GM23338 (cell line): ENCODE measurements around the gene FAM32A. TPM values are rescaled to one million over a fixed set of nuclear protein-coding genes. Genes with fewer than 3 reads are reported as not detected.

Experiments used
- ATAC-seq: fragments of 200-7000 bp; cut with Tn5 transposase; 3 replicates; pipeline ENCODE4 v1.9.1; 2020
- DNase-seq: peaks from one replicate; pipeline ENCODE4 v3.0.0-alpha.2; 2015; ENCODE audit warnings: low spot score
- H2AFZ ChIP-seq: fragments of 200-600 bp; sonication (generic); 2 replicates; pipeline ENCODE4 v1.8.0; 2016; ENCODE audit warnings: antibody characterized with exemption, mild to moderate bottlenecking, moderate library complexity
- H3F3A ChIP-seq: fragments of 200-600 bp; sonication (generic); replicated peaks from 2 replicates; pipeline ENCODE4 v1.8.0; 2017; ENCODE audit warnings: antibody characterized with exemption, mixed run types, low read depth
- H3K27ac ChIP-seq: fragments of 200-600 bp; sonication (generic); 2 replicates; pipeline ENCODE4 v1.6.1; 2016; ENCODE audit warnings: low read depth
- H3K27me3 ChIP-seq: fragments of 200-600 bp; sonication (generic); 2 replicates; pipeline ENCODE4 v1.8.0; 2016; ENCODE audit warnings: mild to moderate bottlenecking, mixed run types, moderate library complexity; ENCODE audit not compliant: insufficient read depth
- H3K36me3 ChIP-seq: fragments of 200-600 bp; sonication (generic); 2 replicates; pipeline ENCODE4 v1.8.0; 2016; ENCODE audit warnings: mild to moderate bottlenecking; ENCODE audit not compliant: insufficient read depth
- H3K4me1 ChIP-seq: fragments of 200-600 bp; sonication (generic); 2 replicates; pipeline ENCODE4 v1.8.0; 2016; ENCODE audit warnings: mild to moderate bottlenecking, moderate library complexity; ENCODE audit not compliant: insufficient read depth
- H3K4me2 ChIP-seq: fragments of 200-600 bp; sonication (generic); 2 replicates; pipeline ENCODE4 v1.7.1; 2017; ENCODE audit warnings: mixed run types
- H3K4me3 ChIP-seq: fragments of 200-600 bp; sonication (generic); 2 replicates; pipeline ENCODE4 v1.6.1; 2016; ENCODE audit warnings: mixed run types
- H3K79me2 ChIP-seq: fragments of 200-600 bp; sonication (generic); replicated peaks from 2 replicates; pipeline ENCODE4 v1.8.0; 2017; ENCODE audit warnings: mild to moderate bottlenecking; ENCODE audit not compliant: insufficient read depth
- H3K9me2 ChIP-seq: fragments of 200-600 bp; sonication (generic); 2 replicates; pipeline ENCODE4 v1.8.0; 2017; ENCODE audit not compliant: insufficient read depth
- H4K20me1 ChIP-seq: fragments of 200-600 bp; sonication (generic); replicated peaks from 2 replicates; pipeline ENCODE4 v1.8.0; 2017; ENCODE audit warnings: mild to moderate bottlenecking; ENCODE audit not compliant: insufficient read depth
- H3K27ac Mint-ChIP-seq: 2 replicates; pipeline ENCODE4 v1.8.0; 2020; ENCODE audit warnings: inconsistent platforms, mild to moderate bottlenecking, moderate library complexity, mixed read lengths
- H3K27me3 Mint-ChIP-seq: 3 replicates; pipeline ENCODE4 v1.8.0; 2022; ENCODE audit warnings: low read depth, mild to moderate bottlenecking, moderate library complexity, mixed read lengths, inconsistent platforms; ENCODE audit not compliant: insufficient read depth, poor library complexity
- H3K36me3 Mint-ChIP-seq: 3 replicates; pipeline ENCODE4 v1.8.0; 2021; ENCODE audit warnings: low read depth, mild to moderate bottlenecking, inconsistent platforms, moderate library complexity, mixed read lengths
- H3K4me1 Mint-ChIP-seq: 3 replicates; pipeline ENCODE4 v1.8.0; 2020; ENCODE audit warnings: mild to moderate bottlenecking, inconsistent platforms, mixed read lengths
- H3K4me3 Mint-ChIP-seq: 3 replicates; pipeline ENCODE4 v1.8.0; 2021; ENCODE audit warnings: moderate library complexity, mild to moderate bottlenecking, inconsistent platforms, mixed read lengths
- H3K9me3 Mint-ChIP-seq: 3 replicates; pipeline ENCODE4 v1.8.0; 2020; ENCODE audit warnings: moderate library complexity, mild to moderate bottlenecking, inconsistent platforms, mixed read lengths
- ETS1 ChIP-seq: IDR thresholded peaks from 2 replicates; pipeline ENCODE4 v1.6.1; 2016; ENCODE audit warnings: antibody characterized with exemption
- EZH2phosphoT487 ChIP-seq: fragments of 200-600 bp; sonication (generic); IDR thresholded peaks from one replicate; pipeline ENCODE4 v1.8.1; 2018; ENCODE audit warnings: antibody characterized with exemption; ENCODE audit not compliant: unreplicated experiment
- JUNB ChIP-seq: IDR thresholded peaks from one replicate; pipeline ENCODE4 v1.6.1; 2016; ENCODE audit warnings: antibody characterized with exemption; ENCODE audit not compliant: unreplicated experiment
- NANOG ChIP-seq: IDR thresholded peaks from 2 replicates; pipeline ENCODE4 v1.6.1; 2016; ENCODE audit warnings: antibody characterized with exemption, borderline replicate concordance
- REST ChIP-seq: IDR thresholded peaks from one replicate; pipeline ENCODE4 v1.6.1; 2018; ENCODE audit warnings: antibody characterized with exemption; ENCODE audit not compliant: unreplicated experiment
- STAT1 ChIP-seq: IDR thresholded peaks from one replicate; pipeline ENCODE4 v1.6.1; 2016; ENCODE audit warnings: antibody characterized with exemption; ENCODE audit not compliant: unreplicated experiment
- ZNF114 ChIP-seq: fragments of 250-450 bp; sonication (Bioruptor Pico); IDR thresholded peaks from 2 replicates; pipeline ENCODE4 v1.5.0; 2020; ENCODE audit warnings: mild to moderate bottlenecking, moderate library complexity
- polyA plus RNA-seq: library from polyadenylated mRNA; unstranded; fragments of >200 nt; fragmentation: Nextera tagmentation; extraction: Ambion mirVana; gene quantifications from 2 replicates; pipeline ENCODE4 v1.2.1, GENCODE V29; 2016
- total RNA-seq: library from RNA; depleted of rRNA; stranded (reverse); fragments of >200 nt; shearing (Covaris generic); gene quantifications from 2 replicates; pipeline ENCODE4 v1.2.3, GENCODE V29; 2014

The FAM32A gene
- total and polyA plus RNA-seq, 2 experiments from 2014 or later = 58.2 to 67.3 TPM

- TF ChIP-seq NANOG (no peak), REST (no peak), ZNF114 (no peak), ETS1 (no peak), STAT1 (no peak), EZH2phosphoT487 (no peak)
Measured at GRCh38 chr19:16155128-16155527, 30.1 kb upstream of the FAM32A start (continued).

GRCh38 chr19:16156904-16157303 is 28.3 kb upstream of the FAM32A start:
- no peaks in the 10 kb centered on the region; the same call in 2 of the 3 replicates for H3K36me3 Mint-ChIP-seq

More at GRCh38 chr19:16156904-16157303, 28.3 kb upstream of the FAM32A start:
- no peaks in the 10 kb centered on the region for H3K4me1 Mint-ChIP-seq
- peaks cover 11% of the 10 kb centered on the region for H3K27me3 Mint-ChIP-seq
- no peak overlapping the region for H3K4me2 ChIP-seq
- no peak overlapping the region for H2AFZ ChIP-seq
- no peak overlapping the region for H3K27ac Mint-ChIP-seq
- no peaks in the 10 kb centered on the region for H3K4me1 ChIP-seq
- no peak overlapping the region for H3K4me3 Mint-ChIP-seq
- no peaks in the 10 kb centered on the region for H3K27me3 ChIP-seq
- H4K20me1 ChIP-seq = no peaks in the 10 kb centered on the region
- H3K4me3 ChIP-seq = no peak overlapping the region
- no peaks in the 10 kb centered on the region for H3K79me2 ChIP-seq
- no peaks in the 10 kb centered on the region for H3K9me2 ChIP-seq
- H3K27ac ChIP-seq = no peak overlapping the region
- no peak for ATAC-seq
- H3F3A ChIP-seq = no peaks in the 10 kb centered on the region
- TF ChIP-seq NANOG = no peak
- TF ChIP-seq JUNB = no peak
- no peak for TF ChIP-seq REST
- no peak for TF ChIP-seq ZNF114
- peaks cover 4% of the 10 kb centered on the region; the same call in 1 of the 3 replicates for H3K9me3 Mint-ChIP-seq
- no peaks in the 10 kb centered on the region for H3K36me3 ChIP-seq
- no peak for DNase-seq
